Measurements from ENCODE around the gene SLC39A9.
A peak's percentile ranks its signal among the peaks of the same experiment; 100 is the strongest.

SLC39A9 gene

DNA sequence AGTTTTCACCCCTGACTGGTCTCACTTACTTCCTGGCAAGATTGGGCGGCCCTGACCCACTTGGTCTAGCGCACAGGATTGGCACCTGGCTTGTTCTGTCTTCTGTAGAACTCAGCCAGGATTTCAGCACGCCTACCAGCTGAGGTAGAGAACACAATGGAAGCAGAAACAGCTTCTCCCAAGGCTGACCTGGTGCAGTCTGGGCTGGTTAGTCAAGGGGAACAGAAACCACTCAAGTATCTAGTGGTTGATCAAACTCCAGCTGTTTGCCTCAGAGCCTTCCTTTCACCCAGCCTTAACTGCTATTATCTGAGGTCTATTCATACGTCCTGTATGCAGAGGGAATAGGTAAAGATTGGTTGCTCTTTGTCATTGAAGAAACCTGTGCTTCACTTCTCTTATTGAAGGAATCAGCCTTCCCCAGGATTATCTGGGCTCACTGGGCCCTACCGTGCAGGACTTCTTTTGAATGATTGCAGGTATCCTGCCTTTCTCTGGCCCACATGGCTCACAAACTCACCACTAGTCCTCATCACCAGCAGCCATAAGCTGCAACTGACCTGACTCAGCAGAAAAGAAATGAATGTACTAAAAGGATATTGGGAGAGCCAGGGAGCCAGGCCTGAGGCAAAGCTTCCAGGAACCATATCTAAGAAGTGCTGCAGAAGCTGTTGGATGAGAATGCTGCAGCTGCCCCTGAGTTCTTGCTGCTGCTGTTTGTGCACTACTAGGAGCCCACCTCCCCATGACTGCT lies 83.5 kb downstream of the SLC39A9 start:
- DNase-seq (ENCODE audit: insufficient read length, low spot score) (no peak), FAIRE-seq (no peak)
- TF ChIP-seq, protein P1, sequence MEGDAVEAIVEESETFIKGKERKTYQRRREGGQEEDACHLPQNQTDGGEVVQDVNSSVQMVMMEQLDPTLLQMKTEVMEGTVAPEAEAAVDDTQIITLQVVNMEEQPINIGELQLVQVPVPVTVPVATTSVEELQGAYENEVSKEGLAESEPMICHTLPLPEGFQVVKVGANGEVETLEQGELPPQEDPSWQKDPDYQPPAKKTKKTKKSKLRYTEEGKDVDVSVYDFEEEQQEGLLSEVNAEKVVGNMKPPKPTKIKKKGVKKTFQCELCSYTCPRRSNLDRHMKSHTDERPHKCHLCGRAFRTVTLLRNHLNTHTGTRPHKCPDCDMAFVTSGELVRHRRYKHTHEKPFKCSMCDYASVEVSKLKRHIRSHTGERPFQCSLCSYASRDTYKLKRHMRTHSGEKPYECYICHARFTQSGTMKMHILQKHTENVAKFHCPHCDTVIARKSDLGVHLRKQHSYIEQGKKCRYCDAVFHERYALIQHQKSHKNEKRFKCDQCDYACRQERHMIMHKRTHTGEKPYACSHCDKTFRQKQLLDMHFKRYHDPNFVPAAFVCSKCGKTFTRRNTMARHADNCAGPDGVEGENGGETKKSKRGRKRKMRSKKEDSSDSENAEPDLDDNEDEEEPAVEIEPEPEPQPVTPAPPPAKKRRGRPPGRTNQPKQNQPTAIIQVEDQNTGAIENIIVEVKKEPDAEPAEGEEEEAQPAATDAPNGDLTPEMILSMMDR (IDR thresholded peaks at IDR 0.05; ENCODE audit: insufficient read depth, missing control alignments): no peak

DNA sequence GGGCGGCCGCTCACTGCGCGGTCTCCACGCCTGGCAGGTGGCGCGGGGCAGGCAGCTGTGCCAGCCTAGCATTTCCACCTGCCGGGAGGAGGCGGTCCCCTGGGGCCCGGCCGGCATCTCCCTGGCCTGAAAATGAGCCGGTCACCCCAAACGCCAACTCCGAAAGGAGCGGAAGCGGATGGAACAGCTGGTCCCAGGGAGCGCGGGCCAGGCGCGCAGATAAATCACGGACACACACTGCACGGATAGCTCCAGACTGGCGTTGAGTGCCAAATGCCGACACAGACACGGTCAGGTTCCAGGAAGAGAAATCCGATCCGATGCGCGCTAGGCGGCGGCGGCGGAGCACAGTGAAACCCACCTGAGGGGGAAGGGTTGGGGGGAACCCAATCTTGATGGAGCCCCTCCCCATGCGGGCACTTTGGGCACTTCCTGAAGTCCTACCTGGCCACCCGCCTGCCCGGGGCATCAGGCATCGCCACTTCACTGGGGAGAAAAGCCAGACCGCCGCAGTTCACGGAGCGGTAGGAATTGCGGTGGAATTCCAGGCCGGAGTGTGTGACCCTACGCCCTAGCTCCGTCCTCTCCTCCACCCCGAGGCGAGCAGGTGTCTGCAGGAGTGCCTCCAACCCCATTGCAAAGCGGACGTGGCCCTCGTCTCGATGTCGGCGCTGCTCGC lies 85.4 kb downstream of the SLC39A9 start:
- FAIRE-seq (no peak), DNase-seq (ENCODE audit: insufficient read length, low spot score) (no peak)
- TF ChIP-seq, protein P1 (IDR thresholded peaks at IDR 0.05; ENCODE audit: insufficient read depth, missing control alignments): no peak

DNA sequence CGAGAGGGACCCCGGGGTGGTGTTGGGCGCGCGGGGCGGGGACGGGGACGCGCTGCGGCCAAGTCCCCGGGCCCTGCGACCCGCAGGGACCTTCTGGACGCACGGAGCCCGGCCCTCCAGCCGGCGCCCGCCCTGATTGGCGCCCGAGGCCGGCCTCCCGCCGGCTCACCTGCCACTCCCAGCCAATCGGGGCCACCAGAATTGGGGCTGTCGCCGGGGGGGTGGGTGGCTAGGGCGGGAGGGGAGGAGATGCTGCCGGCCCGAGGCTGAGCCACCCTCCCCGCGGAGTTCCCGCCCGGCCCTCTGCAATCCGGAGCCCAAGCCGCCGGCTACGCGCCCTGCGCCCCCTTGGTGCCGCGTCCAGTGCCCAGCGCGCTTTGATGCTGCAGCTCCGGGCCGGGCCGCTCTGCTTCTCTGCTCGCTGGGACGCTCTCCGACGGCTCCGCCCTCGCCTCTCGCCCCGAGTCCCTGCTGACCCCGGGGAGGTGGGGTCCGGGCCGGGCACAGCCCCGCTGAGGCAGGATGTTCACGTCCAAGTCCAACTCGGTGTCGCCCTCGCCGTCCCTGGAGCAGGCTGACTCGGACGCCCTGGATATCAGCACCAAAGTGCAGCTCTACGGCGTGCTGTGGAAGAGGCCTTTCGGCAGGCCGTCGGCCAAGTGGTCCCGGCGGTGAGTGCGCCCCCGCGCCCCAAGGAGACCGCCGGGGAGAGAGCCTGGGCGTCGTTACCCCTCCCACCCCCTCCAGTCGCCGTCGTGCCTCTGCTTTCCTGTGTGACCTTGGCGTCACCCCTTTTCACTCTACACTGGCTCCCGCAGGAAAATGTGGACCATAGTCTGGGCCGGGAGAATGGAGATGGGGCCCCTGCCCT lies 86.2 kb downstream of the SLC39A9 start, which contains the start of gene PLEKHD1:
PLEKHD1 (plus strand) TSS at position 285 of the 871 bp plus-strand sequence; CDS start at position 523, 238 bp downstream.
- DNase-seq (ENCODE audit: insufficient read length, low spot score) (peak; percentile 66), FAIRE-seq (no peak)
- TF ChIP-seq, protein P1 (IDR thresholded peaks at IDR 0.05; ENCODE audit: insufficient read depth, missing control alignments): no peak

DNA sequence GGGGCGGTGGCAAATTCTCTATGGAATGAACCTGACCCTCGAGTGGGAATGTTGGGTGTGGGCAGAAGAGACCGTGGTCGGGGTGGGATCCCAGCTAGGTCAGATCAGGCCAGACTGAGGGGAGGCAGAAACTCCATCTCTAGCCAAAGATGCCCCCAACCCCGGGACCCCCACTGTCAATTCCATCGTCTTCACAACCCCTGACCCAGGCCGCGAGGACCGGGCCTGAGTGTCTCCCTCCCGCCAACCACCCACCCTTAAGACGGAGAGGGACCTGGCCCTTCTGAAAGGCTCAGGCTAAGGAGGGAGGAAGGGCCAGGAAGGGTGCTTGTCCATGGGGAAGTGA lies 86.8 kb downstream of the SLC39A9 start:
- FAIRE-seq: no peak
- DNase-seq (ENCODE audit: insufficient read length, low spot score): no peak
- TF ChIP-seq, protein P1 (IDR thresholded peaks at IDR 0.05; ENCODE audit: insufficient read depth, missing control alignments): no peak

- TF ChIP-seq, protein P1 (IDR thresholded peaks at IDR 0.05; ENCODE audit: insufficient read depth, missing control alignments): no peak
- DNase-seq (ENCODE audit: insufficient read length, low spot score): no peak
- FAIRE-seq: no peak
Measured at GRCh38 chr14:69485701-69486100, 87.2 kb downstream of the SLC39A9 start.

- TF ChIP-seq, protein P1 (IDR thresholded peaks at IDR 0.05; ENCODE audit: insufficient read depth, missing control alignments): no peak
- DNase-seq (ENCODE audit: insufficient read length, low spot score) (no peak), FAIRE-seq (no peak)
Measured at GRCh38 chr14:69487226-69487625, 88.7 kb downstream of the SLC39A9 start.

Data from D721Med (cell line).